ENCODE data around the gene ARF1.

The ARF1 gene

DNA sequence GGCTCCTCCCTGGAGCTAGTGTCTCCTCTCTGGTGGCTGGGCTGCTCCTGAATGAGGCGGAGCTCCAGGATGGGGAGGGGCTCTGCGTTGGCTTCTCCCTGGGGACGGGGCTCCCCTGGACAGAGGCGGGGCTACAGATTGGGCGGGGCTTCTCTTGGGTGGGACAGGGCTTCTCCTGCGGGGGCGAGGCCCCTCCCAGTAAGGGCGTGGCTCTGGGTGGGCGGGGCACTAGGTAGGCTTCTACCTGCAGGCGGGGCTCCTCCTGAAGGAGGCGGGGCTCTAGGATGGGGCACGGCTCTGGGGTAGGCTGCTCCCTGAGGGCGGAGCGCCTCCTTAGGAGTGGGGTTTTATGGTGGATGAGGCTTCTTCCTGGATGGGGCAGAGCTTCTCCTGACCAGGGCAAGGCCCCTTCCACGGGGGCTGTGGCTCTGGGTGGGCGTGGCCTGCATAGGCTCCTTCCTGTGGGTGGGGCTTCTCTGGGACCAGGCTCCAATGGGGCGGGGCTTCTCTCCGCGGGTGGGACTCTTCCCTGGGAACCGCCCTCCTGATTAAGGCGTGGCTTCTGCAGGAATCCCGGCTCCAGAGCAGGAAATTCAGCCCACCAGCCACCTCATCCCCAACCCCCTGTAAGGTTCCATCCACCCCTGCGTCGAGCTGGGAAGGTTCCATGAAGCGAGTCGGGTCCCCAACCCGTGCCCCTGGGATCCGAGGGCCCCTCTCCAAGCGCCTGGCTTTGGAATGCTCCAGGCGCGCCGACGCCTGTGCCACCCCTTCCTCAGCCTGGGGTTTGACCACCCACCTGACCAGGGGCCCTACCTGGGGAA is 22.7 kb upstream of the ARF1 start:
- in situ Hi-C loops (cut with HindIII; ENCODE audit: low pct_unique_long_range_greater_than_20kb, low sequenced_read_pairs): no loop called here
- peak in 1 of 2 experiments; percentile 98 for DNase-seq (ENCODE audit: low read depth in 1 of 2, low spot score in 1 of 2)
- no peak for TF ChIP-seq JUND (IDR thresholded peaks at IDR 0.05; ENCODE audit: low read depth)

DNA sequence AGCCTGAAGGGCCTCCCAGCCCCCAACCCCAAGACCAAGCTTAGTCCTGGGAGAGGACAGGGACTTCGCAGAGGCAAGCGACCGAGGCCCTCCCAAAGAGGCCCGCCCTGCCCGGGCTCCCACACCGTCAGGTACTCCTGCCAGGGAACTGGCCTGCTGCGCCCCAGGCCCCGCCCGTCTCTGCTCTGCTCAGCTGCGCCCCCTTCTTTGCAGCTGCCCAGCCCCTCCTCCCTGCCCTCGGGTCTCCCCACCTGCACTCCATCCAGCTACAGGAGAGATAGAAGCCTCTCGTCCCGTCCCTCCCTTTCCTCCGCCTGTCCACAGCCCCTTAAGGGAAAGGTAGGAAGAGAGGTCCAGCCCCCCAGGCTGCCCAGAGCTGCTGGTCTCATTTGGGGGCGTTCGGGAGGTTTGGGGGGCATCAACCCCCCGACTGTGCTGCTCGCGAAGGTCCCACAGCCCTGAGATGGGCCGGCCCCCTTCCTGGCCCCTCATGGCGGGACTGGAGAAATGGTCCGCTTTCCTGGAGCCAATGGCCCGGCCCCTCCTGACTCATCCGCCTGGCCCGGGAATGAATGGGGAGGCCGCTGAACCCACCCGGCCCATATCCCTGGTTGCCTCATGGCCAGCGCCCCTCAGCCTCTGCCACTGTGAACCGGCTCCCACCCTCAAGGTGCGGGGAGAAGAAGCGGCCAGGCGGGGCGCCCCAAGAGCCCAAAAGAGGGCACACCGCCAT is 21.9 kb upstream of the ARF1 start:
- TF ChIP-seq JUND (IDR thresholded peaks at IDR 0.05; ENCODE audit: low read depth): no peak
- in situ Hi-C loops (cut with HindIII; ENCODE audit: low pct_unique_long_range_greater_than_20kb, low sequenced_read_pairs): no loop called here
- no peak for DNase-seq (ENCODE audit: low read depth in 1 of 2, low spot score in 1 of 2)

DNA sequence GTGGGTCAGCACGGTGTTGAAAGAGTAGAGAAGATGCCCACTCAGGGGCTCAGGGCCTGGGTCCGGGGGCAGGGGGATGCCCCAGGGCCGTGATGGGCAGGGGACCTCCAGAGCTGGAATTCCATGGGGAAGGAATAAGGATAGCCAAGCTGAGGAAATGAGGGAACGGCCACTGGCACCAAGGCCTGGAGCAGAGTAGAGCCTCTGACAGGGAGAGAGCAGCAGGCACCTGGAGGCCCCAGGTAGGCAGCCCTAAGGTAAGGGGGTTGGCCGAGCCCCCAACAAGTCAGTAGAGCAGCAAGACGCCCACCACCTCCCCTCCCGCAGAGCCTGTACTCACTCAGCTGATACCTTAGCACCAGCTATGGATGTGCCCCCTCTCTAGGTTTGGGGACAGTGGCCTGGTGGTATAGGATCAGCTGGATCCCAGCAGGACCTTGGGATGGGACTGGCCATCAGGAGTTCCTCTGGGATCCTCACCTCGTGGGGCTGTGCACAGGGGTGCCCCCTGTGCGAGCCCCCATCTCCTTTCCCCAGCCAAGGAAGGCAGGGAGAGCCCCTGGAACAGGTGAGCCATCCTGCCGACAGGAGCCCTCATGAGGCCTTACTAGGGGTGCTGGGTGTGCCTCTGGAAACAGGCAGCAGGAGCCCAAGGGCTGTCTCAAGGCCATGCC is 21.0 kb upstream of the ARF1 start:
- no peak for TF ChIP-seq JUND (IDR thresholded peaks at IDR 0.05; ENCODE audit: low read depth)
- no peak for DNase-seq (ENCODE audit: low read depth in 1 of 2, low spot score in 1 of 2)
- in situ Hi-C loops (cut with HindIII; ENCODE audit: low pct_unique_long_range_greater_than_20kb, low sequenced_read_pairs): no loop called here

DNA sequence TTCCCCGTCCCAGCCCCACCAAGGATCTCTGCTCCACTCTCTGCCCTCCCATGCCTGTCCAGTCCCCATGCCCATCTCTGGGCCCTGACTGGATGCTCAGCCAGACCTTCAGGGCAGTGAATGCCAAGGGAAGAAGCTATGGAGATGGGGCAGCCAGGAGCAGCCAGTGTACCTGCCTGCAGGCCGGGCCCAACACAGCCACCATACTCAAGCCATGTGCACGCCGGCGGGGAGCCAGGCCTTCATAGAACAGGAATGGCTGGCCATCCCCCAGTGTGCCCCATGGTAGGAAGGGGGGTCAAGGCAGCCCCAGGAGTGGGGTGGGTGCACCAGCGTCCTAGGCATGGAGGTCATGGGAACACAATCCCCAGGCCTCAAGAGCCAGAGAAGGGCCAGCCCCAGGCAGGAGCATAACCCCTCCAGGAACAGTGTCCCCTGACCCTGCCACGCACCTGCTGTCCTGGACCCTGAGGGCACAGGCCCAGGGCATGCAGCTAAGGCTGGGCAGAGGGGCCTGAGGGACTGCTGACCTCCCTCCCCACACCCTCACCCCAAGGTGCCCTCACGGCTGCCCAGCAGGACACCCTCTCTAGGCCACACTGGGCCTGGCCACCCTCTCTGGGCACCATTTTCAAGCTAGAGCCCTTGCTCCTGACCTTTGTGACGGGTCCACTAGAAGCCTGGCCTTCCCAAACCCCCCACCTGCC is 20.3 kb upstream of the ARF1 start:
- TF ChIP-seq JUND (IDR thresholded peaks at IDR 0.05; ENCODE audit: low read depth): no peak
- in situ Hi-C loops (cut with HindIII; ENCODE audit: low pct_unique_long_range_greater_than_20kb, low sequenced_read_pairs): no loop called here
- no peak for DNase-seq (ENCODE audit: low read depth in 1 of 2, low spot score in 1 of 2)

DNA sequence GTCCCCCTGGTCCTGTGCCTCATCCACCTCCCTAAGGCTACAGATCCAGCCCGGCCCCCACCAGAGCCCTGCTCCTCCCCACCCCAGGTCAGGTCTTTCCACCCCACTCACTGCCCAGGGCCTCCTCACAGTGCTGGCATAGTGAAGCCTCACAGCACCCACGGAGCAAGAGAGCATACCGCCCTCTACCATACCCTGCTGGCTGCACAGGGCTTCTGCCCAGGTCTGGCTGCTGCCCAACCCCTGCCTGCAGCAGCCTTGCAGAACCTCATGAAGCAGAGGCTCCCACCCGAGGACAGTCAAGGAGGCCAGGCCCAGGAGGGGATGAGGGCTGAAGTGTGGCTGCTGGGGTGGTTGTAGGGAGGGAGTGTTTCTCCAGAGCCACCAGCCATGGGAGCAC is 19.7 kb upstream of the ARF1 start:
- TF ChIP-seq JUND (IDR thresholded peaks at IDR 0.05; ENCODE audit: low read depth): no peak
- DNase-seq (ENCODE audit: low read depth in 1 of 2, low spot score in 1 of 2): peak in 1 of 2 experiments; percentile 69
- in situ Hi-C loops (cut with HindIII; ENCODE audit: low pct_unique_long_range_greater_than_20kb, low sequenced_read_pairs): no loop called here

DNA sequence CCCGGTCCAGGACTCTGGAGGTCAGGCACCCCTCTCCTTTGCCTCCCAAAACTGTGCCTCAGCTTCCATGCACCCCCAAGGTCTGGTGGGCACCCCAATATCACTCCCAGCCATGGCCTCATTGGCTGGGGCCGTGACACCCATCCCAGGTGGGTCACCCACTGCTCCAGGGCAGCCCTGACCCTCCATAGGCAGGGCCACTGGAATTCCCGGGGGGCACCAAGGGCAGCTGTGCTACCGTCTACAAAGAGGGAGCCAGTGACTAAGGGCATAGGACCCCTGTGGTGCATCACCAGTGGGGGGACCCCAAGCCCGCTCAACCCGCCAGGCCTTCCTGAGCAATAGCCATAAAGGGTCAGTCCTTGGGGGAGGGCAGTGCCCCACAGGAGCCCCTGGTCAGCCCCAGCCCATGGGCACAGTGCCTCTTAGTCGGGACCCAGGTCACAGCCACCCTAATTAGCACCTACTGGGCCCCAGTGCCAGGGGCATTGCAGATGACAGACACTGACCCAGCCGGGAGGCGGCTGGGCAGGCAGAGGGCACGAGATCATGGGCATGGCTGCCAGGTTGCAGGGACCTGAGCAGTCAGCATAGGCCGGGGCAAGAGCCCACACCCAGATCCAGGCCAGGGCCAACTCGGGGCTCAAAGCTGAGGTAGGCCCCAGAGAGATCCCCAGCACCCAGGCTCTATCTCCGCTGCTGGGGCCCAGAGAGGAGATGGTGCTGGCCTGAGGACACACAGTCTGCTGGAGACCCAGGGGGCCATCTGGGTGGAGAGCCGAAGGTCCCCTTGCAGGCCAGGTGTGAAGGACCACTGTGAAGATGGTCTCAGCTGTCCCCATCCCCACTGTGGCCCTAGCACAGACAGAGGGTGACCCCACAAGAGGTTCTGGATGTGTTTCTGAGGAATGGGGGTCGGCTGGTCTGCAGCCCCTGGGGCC is 19.0 kb upstream of the ARF1 start:
- no peak for TF ChIP-seq JUND (IDR thresholded peaks at IDR 0.05; ENCODE audit: low read depth)
- in situ Hi-C loops (cut with HindIII; ENCODE audit: low pct_unique_long_range_greater_than_20kb, low sequenced_read_pairs): no loop called here
- DNase-seq (ENCODE audit: low read depth in 1 of 2, low spot score in 1 of 2): no peak

DNA sequence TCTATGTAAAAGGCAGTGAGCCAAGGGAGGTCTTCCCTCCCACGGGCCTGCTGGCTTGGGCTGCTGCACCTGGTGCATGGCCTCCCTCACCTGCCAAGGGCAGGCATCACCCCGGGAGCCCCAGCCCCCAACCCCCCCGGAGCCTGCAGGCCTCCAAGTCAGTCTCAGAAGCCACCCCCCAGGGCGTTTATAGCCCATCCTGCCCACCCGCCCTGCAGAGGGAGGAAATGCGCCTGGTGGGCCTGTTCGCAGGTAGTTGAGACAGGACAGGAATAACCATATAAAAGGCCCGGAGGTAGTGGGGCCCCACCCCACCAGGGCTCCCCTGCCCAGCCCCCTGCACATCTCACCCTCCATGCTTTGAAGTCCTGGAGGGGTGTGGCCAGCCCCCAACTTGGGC is 18.2 kb upstream of the ARF1 start:
- no peak for DNase-seq (ENCODE audit: low read depth in 1 of 2, low spot score in 1 of 2)
- in situ Hi-C loops (cut with HindIII; ENCODE audit: low pct_unique_long_range_greater_than_20kb, low sequenced_read_pairs): no loop called here
- no peak for TF ChIP-seq JUND (IDR thresholded peaks at IDR 0.05; ENCODE audit: low read depth)

DNA sequence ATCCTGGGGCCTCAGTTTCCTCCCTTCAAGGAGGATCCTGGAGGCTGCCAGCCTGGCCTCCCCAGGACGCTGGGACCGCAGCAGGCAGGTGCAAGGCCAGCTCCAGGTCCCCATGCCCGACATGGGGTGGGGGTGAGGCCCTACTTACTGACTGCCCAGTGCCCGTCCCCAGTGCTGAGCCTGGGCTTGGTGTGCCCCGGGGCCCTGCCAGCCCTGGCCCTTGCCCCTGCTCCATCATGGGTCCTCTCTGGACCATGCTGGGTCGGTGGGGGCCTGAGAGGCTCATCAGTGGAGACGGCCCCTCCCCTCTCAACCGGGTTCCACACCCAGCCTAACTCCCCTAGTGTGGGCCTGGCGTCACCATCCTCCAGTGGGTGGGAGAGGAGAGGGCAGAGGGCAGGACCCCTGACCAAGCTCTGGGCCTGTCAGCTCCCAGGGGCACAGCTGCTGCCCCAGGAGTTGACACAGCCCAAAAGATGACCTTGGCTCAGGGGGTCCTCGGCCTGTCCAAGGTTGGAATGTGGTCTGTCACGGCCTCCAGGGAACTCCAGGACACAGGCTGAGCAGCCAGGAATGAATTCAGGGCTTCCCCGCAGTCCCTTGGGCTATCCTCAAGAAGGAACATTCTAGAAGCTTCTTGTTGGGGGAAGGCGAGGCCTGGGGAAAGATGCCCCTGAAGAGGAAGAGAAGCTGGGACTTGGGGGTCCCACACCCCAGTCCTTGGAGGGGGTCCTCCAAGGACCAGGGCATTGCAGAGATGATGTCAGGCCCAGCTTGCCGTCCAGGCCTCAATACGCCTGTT is 17.6 kb upstream of the ARF1 start:
- no peak for TF ChIP-seq JUND (IDR thresholded peaks at IDR 0.05; ENCODE audit: low read depth)
- in situ Hi-C loops (cut with HindIII; ENCODE audit: low pct_unique_long_range_greater_than_20kb, low sequenced_read_pairs): no loop called here
- DNase-seq (ENCODE audit: low read depth in 1 of 2, low spot score in 1 of 2): no peak

DNA sequence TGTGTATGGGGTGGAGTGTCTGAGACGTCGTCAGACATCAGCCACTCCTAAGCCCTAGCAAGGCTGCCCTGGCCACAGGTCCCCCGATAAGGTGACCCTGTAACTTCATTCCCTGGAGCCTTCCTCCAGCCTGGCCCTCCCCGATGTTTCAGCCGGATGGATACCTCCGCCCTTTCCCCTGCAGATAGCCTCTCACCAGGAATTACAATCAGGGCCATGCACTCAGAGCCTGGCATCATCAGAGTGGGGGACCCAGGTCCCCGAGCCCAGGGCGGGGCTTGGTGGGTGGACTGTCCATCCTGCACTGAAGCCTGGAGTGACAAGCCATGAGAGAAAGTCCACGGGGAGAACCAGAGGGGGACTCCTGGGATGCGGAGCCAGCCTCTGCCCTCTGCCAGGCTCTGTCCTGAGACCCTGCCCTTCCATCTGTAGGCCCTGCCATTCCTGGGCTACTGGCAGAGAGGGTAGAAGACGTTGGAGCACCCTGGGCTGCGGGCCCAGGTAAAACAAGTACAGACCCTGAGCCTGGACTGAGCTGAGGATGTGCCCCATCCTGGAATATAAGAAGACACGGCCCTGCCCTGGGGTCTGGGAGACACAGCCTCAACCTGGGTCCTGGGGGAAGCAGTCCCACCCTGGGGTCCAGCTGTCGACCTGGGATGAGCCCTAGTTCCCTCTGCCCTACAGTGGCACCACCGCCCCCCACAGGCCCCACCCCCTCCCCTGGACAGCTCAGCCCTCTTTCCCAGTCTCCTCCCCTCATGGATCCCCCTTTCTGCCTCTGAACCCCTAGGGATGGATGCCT is 16.8 kb upstream of the ARF1 start:
- TF ChIP-seq JUND (IDR thresholded peaks at IDR 0.05; ENCODE audit: low read depth): no peak
- DNase-seq (ENCODE audit: low read depth in 1 of 2, low spot score in 1 of 2): no peak
- in situ Hi-C loops (cut with HindIII; ENCODE audit: low pct_unique_long_range_greater_than_20kb, low sequenced_read_pairs): no loop called here

DNA sequence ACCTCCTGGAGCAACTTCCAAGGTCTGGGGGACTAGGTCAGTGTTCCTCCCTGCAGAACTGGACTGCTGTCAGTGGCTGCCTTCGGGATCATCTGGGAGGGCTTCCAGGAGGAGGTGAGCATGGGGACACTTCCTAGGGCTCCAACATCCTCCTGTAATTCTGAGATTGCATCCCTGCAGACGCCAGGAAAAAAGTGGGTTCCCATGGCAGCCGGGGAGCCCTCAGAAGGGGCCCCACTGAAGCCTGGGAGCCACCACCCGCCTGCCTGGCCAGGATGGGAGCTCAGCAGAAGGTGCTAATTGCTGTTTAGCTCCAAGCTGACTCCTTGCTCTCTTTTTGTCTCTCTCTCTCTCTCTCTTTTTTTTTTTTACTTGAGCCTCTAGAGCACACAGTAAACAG is 16.1 kb upstream of the ARF1 start:
- in situ Hi-C loops (cut with HindIII; ENCODE audit: low pct_unique_long_range_greater_than_20kb, low sequenced_read_pairs): no loop called here
- DNase-seq (ENCODE audit: low read depth in 1 of 2, low spot score in 1 of 2): no peak
- no peak for TF ChIP-seq JUND (IDR thresholded peaks at IDR 0.05; ENCODE audit: low read depth)

All from T47D (cell line).